Loucy (cell line): ENCODE measurements around the gene MBTPS2.

Experiments
- EZH2phosphoT487 ChIP-seq: fragments of 200-600 bp; IDR thresholded peaks from 2 replicates; pipeline ENCODE4 v1.6.1; 2018; ENCODE audit warnings: antibody characterized with exemption, mild to moderate bottlenecking, moderate library complexity, borderline replicate concordance
- TF ChIP-seq, protein P1 (sequence below): fragments of 200-600 bp; sonication (generic); conservative IDR thresholded peaks from 2 replicates; pipeline ENCODE4 v1.5.1; 2014; ENCODE audit warnings: mild to moderate bottlenecking, antibody characterized with exemption, low read length

DNA sequence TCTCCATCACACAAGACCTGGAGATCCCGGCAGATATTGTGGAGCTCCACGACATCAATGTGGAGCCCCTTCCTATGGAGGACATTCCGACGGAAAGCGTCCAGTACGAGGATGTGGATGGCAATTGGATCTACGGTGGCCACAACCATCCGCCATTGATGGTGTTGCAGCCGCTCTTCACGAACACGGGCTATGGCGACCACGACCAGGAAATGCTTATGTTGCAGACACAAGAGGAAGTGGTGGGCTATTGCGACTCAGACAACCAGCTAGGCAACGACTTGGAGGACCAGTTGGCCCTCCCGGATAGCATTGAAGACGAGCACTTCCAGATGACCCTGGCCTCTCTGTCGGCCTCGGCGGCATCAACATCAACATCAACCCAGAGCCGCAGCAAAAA lies 17.1 kb downstream of the MBTPS2 start:
- TF ChIP-seq, protein P1, sequence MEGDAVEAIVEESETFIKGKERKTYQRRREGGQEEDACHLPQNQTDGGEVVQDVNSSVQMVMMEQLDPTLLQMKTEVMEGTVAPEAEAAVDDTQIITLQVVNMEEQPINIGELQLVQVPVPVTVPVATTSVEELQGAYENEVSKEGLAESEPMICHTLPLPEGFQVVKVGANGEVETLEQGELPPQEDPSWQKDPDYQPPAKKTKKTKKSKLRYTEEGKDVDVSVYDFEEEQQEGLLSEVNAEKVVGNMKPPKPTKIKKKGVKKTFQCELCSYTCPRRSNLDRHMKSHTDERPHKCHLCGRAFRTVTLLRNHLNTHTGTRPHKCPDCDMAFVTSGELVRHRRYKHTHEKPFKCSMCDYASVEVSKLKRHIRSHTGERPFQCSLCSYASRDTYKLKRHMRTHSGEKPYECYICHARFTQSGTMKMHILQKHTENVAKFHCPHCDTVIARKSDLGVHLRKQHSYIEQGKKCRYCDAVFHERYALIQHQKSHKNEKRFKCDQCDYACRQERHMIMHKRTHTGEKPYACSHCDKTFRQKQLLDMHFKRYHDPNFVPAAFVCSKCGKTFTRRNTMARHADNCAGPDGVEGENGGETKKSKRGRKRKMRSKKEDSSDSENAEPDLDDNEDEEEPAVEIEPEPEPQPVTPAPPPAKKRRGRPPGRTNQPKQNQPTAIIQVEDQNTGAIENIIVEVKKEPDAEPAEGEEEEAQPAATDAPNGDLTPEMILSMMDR, result no peak
- TF ChIP-seq EZH2phosphoT487, result no peak
